Neural progenitor cell (in vitro differentiated cells): Measurements from ENCODE around the gene AQP1. TPM values are rescaled to one million over a fixed set of nuclear protein-coding genes. Genes with fewer than 3 reads are reported as not detected.

Source experiments
- DNase-seq: peaks from one replicate; pipeline ENCODE4 v3.0.0-alpha.2; 2016; ENCODE audit warnings: low spot score
- H2AFZ ChIP-seq: fragments of 200-600 bp; sonication (generic); replicated peaks from 2 replicates; pipeline ENCODE4 v1.6.1; 2016; ENCODE audit warnings: antibody characterized with exemption
- H3F3A ChIP-seq: fragments of 200-600 bp; sonication (generic); 2 replicates; pipeline ENCODE4 v1.6.1; 2016; ENCODE audit warnings: antibody characterized with exemption, low read depth
- H3K27ac ChIP-seq: fragments of 200-600 bp; sonication (generic); 2 replicates; pipeline ENCODE4 v1.5.1; 2016; ENCODE audit warnings: mild to moderate bottlenecking
- H3K27me3 ChIP-seq: fragments of 200-600 bp; sonication (generic); 2 replicates; pipeline ENCODE4 v1.6.1; 2016; ENCODE audit warnings: mild to moderate bottlenecking, moderate library complexity
- H3K36me3 ChIP-seq: fragments of 200-600 bp; sonication (generic); 2 replicates; pipeline ENCODE4 v1.5.1; 2016
- H3K4me1 ChIP-seq: fragments of 200-600 bp; sonication (generic); 2 replicates; pipeline ENCODE4 v1.6.1; 2016; ENCODE audit warnings: mixed run types
- H3K4me2 ChIP-seq: fragments of 200-600 bp; sonication (generic); 2 replicates; pipeline ENCODE4 v1.6.1; 2016
- H3K4me3 ChIP-seq: fragments of 200-600 bp; sonication (generic); 2 replicates; pipeline ENCODE4 v1.5.1; 2016
- H3K79me2 ChIP-seq: fragments of 200-600 bp; sonication (generic); 2 replicates; pipeline ENCODE4 v1.6.1; 2016; ENCODE audit warnings: low read depth
- H3K9ac ChIP-seq: fragments of 200-600 bp; sonication (generic); 2 replicates; pipeline ENCODE4 v1.6.1; 2016
- H3K9me3 ChIP-seq: fragments of 200-600 bp; sonication (generic); 2 replicates; pipeline ENCODE4 v1.5.1; 2016; ENCODE audit warnings: low read depth
- H4K20me1 ChIP-seq: fragments of 200-600 bp; sonication (generic); 2 replicates; pipeline ENCODE4 v1.6.1; 2016; ENCODE audit warnings: low read depth
- H3K27ac Mint-ChIP-seq: 3 replicates; pipeline ENCODE4 v1.8.0; 2021; ENCODE audit warnings: mixed read lengths
- H3K27me3 Mint-ChIP-seq: 2 replicates; pipeline ENCODE4 v1.8.0; 2022; ENCODE audit warnings: low read depth, mild to moderate bottlenecking, inconsistent platforms, moderate library complexity, mixed read lengths; ENCODE audit not compliant: insufficient read depth
- H3K36me3 Mint-ChIP-seq: 3 replicates; pipeline ENCODE4 v1.8.0; 2021; ENCODE audit warnings: mixed read lengths
- H3K4me1 Mint-ChIP-seq: 3 replicates; pipeline ENCODE4 v1.8.0; 2021; ENCODE audit warnings: mixed read lengths
- H3K4me3 Mint-ChIP-seq: 3 replicates; pipeline ENCODE4 v1.8.0; 2021; ENCODE audit warnings: mild to moderate bottlenecking, moderate library complexity, mixed read lengths
- H3K9me3 Mint-ChIP-seq: 3 replicates; pipeline ENCODE4 v1.8.0; 2020; ENCODE audit warnings: mixed read lengths
- EZH2 ChIP-seq: fragments of 200-600 bp; sonication (generic); IDR thresholded peaks from 2 replicates; pipeline ENCODE4 v1.6.1; 2017; ENCODE audit warnings: antibody characterized with exemption, mild to moderate bottlenecking, moderate library complexity
- EZH2phosphoT487 ChIP-seq: fragments of 200-600 bp; sonication (generic); IDR thresholded peaks from 2 replicates; pipeline ENCODE4 v1.6.1; 2017; ENCODE audit warnings: antibody characterized with exemption
- total RNA-seq: library from RNA; depleted of rRNA; stranded (reverse); fragments of >200 nt; gene quantifications from 2 replicates; pipeline ENCODE4 v1.2.3, GENCODE V29; 2015; ENCODE audit warnings: low replicate concordance
- TF ChIP-seq, protein P1 (sequence below): fragments of 200-600 bp; sonication (generic); IDR thresholded peaks from 2 replicates; pipeline ENCODE4 v1.5.1; 2017; ENCODE audit warnings: antibody characterized with exemption, mild to moderate bottlenecking

AQP1 gene
- total RNA-seq, 1 donor from 2014 or later: not detected

DNA sequence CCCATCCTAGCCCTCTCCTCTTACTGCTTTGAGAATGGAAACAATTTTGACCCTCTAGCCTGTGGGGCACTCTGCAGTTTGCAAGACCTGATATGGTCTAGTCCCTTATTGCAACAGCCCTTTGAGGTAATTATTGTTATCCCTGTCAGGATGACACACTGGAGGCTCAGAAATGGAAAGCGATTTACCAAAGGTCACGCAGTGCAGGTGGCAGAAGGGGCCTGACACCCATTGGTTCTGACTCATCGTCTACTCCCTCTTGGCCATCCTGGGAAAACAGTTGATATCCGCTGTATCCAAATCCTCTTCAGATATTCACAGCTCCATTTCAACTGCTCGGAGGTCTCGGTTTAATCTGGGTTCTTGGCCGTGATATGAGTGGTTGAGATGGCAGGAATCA, 44.7 kb upstream of the AQP1 start:
- H3K27ac ChIP-seq: no peak overlapping the region
- TF ChIP-seq EZH2: no peak
- H3K36me3 ChIP-seq: no peaks in the 10 kb centered on the region
- H3K79me2 ChIP-seq: no peaks in the 10 kb centered on the region
- no peaks in the 10 kb centered on the region for H3F3A ChIP-seq
- H3K9ac ChIP-seq: no peak overlapping the region
- DNase-seq: no peak
- no peak overlapping the region for H3K27ac Mint-ChIP-seq
- H2AFZ ChIP-seq: no peak overlapping the region
- H3K4me1 ChIP-seq: peaks cover 11% of the 10 kb centered on the region
- H3K9me3 Mint-ChIP-seq: no peaks in the 10 kb centered on the region
- H3K27me3 ChIP-seq: no peaks in the 10 kb centered on the region
- H3K4me3 ChIP-seq: no peak overlapping the region
- H3K4me1 Mint-ChIP-seq: peaks cover 16% of the 10 kb centered on the region
- H4K20me1 ChIP-seq: no peaks in the 10 kb centered on the region
- H3K4me2 ChIP-seq: no peak overlapping the region
- H3K4me3 Mint-ChIP-seq: no peak overlapping the region
- no peaks in the 10 kb centered on the region for H3K36me3 Mint-ChIP-seq
- H3K9me3 ChIP-seq: no peaks in the 10 kb centered on the region
- peaks cover 5% of the 10 kb centered on the region for H3K27me3 Mint-ChIP-seq

DNA sequence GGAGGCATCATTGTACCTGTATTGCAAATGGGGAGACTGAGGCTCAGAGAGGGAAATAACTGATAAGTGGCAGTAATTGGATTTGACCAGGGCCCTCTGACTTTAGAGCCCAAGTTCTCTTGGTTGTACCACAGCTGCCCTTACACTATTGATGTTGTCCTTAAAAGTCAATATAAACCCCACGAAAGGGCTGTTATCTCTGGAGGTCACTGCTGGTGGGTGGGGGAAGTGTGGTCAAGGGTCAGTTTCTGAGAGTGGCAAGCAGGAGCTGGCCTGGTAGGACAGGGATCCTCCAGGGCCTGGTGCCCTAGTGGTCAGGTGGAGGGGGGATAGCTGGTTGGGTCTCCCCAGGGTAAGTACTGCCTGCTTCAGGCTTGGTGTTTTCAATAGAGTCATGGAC, 44.2 kb upstream of the AQP1 start:
- no peak overlapping the region for H3K4me2 ChIP-seq
- peaks cover 16% of the 10 kb centered on the region for H3K4me1 Mint-ChIP-seq
- TF ChIP-seq, protein P1, sequence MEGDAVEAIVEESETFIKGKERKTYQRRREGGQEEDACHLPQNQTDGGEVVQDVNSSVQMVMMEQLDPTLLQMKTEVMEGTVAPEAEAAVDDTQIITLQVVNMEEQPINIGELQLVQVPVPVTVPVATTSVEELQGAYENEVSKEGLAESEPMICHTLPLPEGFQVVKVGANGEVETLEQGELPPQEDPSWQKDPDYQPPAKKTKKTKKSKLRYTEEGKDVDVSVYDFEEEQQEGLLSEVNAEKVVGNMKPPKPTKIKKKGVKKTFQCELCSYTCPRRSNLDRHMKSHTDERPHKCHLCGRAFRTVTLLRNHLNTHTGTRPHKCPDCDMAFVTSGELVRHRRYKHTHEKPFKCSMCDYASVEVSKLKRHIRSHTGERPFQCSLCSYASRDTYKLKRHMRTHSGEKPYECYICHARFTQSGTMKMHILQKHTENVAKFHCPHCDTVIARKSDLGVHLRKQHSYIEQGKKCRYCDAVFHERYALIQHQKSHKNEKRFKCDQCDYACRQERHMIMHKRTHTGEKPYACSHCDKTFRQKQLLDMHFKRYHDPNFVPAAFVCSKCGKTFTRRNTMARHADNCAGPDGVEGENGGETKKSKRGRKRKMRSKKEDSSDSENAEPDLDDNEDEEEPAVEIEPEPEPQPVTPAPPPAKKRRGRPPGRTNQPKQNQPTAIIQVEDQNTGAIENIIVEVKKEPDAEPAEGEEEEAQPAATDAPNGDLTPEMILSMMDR: no peak
- no peak for TF ChIP-seq EZH2phosphoT487
- H3K27me3 ChIP-seq: no peaks in the 10 kb centered on the region
- H3K36me3 ChIP-seq: no peaks in the 10 kb centered on the region
- H3K4me3 ChIP-seq: no peak overlapping the region
- H3K27me3 Mint-ChIP-seq: peaks cover 5% of the 10 kb centered on the region
- DNase-seq: no peak
- no peak overlapping the region for H3K4me3 Mint-ChIP-seq
- H3F3A ChIP-seq: no peaks in the 10 kb centered on the region
- H3K79me2 ChIP-seq: no peaks in the 10 kb centered on the region
- H4K20me1 ChIP-seq: no peaks in the 10 kb centered on the region
- no peak overlapping the region for H3K27ac ChIP-seq
- no peaks in the 10 kb centered on the region for H3K9me3 Mint-ChIP-seq
- H3K9ac ChIP-seq: no peak overlapping the region
- no peak overlapping the region for H2AFZ ChIP-seq
- H3K4me1 ChIP-seq: peaks cover 11% of the 10 kb centered on the region
- no peak overlapping the region for H3K27ac Mint-ChIP-seq
- no peaks in the 10 kb centered on the region for H3K36me3 Mint-ChIP-seq
- no peaks in the 10 kb centered on the region for H3K9me3 ChIP-seq

DNA sequence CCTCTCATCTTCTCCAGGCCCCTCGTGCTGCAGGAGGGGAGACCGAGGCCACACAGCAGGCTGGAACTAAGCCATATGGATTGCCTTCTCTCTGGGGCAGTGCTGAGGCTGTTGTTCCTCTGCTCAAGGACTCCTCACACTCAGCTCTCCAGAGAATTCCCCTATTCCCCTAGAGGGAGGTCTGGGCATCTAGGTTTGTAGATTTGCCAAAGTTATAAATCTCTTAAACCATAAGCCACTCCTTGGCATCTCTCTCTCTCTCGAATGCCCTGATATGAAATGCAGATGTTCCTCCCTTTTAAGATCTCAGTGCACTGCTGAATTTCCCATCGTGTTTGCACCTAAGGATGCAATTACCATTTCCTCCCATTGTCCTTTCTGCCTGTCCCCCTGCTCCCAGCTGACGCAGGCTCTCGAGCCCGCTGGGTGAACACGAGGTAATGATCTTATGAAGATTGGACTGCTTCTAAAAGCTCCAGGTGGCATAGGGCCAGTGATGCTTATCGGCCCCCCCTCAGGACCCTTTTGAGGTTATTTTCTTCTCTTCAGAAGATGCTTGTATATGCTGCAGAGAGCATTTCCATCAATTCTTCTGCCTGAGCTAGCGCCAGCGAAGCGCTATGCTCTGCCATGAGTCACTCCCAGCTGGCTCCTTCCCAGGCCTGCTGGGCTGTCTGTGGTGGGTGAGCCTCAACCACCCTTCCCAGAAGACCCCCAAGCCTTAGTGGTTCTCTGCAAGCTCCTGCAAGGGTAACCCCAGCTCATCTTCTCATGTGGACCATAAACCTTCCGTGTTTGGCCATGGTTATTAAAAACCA, 41.6 kb upstream of the AQP1 start:
- Histone ChIP-seq H3K27me3 (no peaks in the 10 kb centered on the region), H3K4me1 (peaks cover 7% of the 10 kb centered on the region), H2AFZ (no peak overlapping the region), H4K20me1 (no peaks in the 10 kb centered on the region), H3K9ac (no peak overlapping the region), H3K9me3 (no peaks in the 10 kb centered on the region), H3K79me2 (no peaks in the 10 kb centered on the region), H3F3A (peaks cover 4% of the 10 kb centered on the region), H3K4me2 (no peak overlapping the region), H3K27ac (no peak overlapping the region), H3K4me3 (no peak overlapping the region), H3K36me3 (no peaks in the 10 kb centered on the region)
- peaks cover 2% of the 10 kb centered on the region for H3K27me3 Mint-ChIP-seq
- DNase-seq: no peak
- TF ChIP-seq EZH2phosphoT487 (no peak), EZH2 (no peak)
- TF ChIP-seq, protein P1: no peak
- H3K27ac Mint-ChIP-seq: no peak overlapping the region
- H3K9me3 Mint-ChIP-seq: no peaks in the 10 kb centered on the region
- H3K4me1 Mint-ChIP-seq: peaks cover 11% of the 10 kb centered on the region
- H3K36me3 Mint-ChIP-seq: peaks cover 2% of the 10 kb centered on the region
- H3K4me3 Mint-ChIP-seq: no peak overlapping the region

DNA sequence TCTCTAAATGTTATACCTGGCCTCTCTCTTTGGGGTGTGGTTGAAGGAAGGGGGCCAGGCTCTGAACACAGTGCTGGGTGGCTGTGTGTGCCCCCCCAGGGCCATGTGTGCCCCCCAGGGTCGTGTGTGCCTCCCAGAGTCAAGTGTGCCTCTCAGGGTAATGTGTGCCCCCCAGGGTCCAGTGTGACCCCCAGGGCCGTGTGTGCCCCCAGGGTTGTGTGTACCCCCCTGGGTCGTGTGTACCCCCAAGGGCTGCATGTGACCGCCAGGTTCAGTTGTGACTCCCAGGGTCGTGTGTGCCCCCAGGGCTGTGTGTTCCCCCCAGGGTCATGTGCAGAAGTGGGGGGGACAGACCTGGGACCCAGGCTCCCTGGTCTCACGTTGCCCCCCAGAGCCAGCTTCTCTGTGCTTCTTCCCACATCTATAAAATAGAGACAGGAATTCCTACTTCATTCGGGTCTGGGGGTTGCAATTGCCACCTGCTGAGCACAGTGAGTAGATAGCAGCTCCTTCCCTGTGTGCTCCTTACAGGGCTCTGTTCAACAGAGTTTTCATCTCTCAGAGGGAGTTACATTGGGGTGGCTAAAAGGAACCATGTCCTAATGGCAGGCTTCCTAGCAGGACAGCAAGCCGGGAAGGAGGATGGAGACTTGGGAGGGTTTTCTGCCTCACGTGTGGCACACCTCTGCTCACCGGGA, 40.7 kb upstream of the AQP1 start:
- peaks cover 11% of the 10 kb centered on the region for H3K4me1 Mint-ChIP-seq

More for the DNA sequence above, 40.7 kb upstream of the AQP1 start:
- no peak overlapping the region for H3K9ac ChIP-seq
- no peak overlapping the region for H3K27ac ChIP-seq
- H3K27me3 ChIP-seq: no peaks in the 10 kb centered on the region
- H3K36me3 ChIP-seq: no peaks in the 10 kb centered on the region
- no peaks in the 10 kb centered on the region for H3K9me3 ChIP-seq
- Mint-ChIP-seq H3K4me3 (no peak overlapping the region), H3K36me3 (peaks cover 4% of the 10 kb centered on the region), H3K27me3 (peaks cover 2% of the 10 kb centered on the region), H3K9me3 (no peaks in the 10 kb centered on the region), H3K27ac (no peak overlapping the region)
- H3K79me2 ChIP-seq: no peaks in the 10 kb centered on the region
- H3K4me1 ChIP-seq: peaks cover 7% of the 10 kb centered on the region
- no peak overlapping the region for H3K4me3 ChIP-seq
- H3K4me2 ChIP-seq: no peak overlapping the region
- H4K20me1 ChIP-seq: no peaks in the 10 kb centered on the region
- no peak for DNase-seq
- TF ChIP-seq EZH2: no peak
- TF ChIP-seq, protein P1: no peak
- TF ChIP-seq EZH2phosphoT487: no peak
- no peak overlapping the region for H2AFZ ChIP-seq
- peaks cover 4% of the 10 kb centered on the region for H3F3A ChIP-seq
